Mesodermal cell (in vitro differentiated cells): ENCODE data around the gene ZNF774.
"Not testable (repeated sequence)": the region's sequence is repeated elsewhere in the genome, so short reads cannot be mapped to it uniquely, and the experiment has no call there.

Source experiments
- H3K27ac ChIP-seq: 2 replicates; pipeline ENCODE4 v1.7.0; 2013; ENCODE audit warnings: mild to moderate bottlenecking, low read depth, low read length, moderate library complexity; ENCODE audit not compliant: severe bottlenecking
- H3K36me3 ChIP-seq: 2 replicates; pipeline ENCODE4 v1.7.1; 2013; ENCODE audit warnings: mild to moderate bottlenecking, low read length, moderate library complexity; ENCODE audit not compliant: control insufficient read depth, insufficient read depth
- H3K4me1 ChIP-seq: one replicate; pipeline ENCODE4 v1.7.1; 2013; ENCODE audit warnings: mild to moderate bottlenecking, low read length; ENCODE audit not compliant: insufficient read depth, control insufficient read depth, poor library complexity, severe bottlenecking
- H3K4me3 ChIP-seq: 2 replicates; pipeline ENCODE4 v1.7.0; 2013; ENCODE audit warnings: low read length, control low read depth, mild to moderate bottlenecking; ENCODE audit not compliant: insufficient read depth, poor library complexity, severe bottlenecking; ENCODE audit errors: extremely low read depth
- H3K9me3 ChIP-seq: 2 replicates; pipeline ENCODE4 v1.7.1; 2013; ENCODE audit warnings: mild to moderate bottlenecking, low read length, moderate library complexity; ENCODE audit not compliant: control insufficient read depth
- WGBS, 2 experiments: methylation state at CpG; one replicate each; pipeline ENCODE4 v1.1.5; 2013; ENCODE audit warnings: missing lambda C conversion rate in 2 of 2; ENCODE audit not compliant: insufficient coverage in 2 of 2; 5-methylcytosine and 5-hydroxymethylcytosine counted together

The ZNF774 gene

GRCh38 chr15:90344662-90345061 lies 7.4 kb upstream of the ZNF774 start:
- no peaks in the 10 kb centered on the region for H3K4me1 ChIP-seq
- no peak overlapping the region for H3K4me3 ChIP-seq
- WGBS, 2 experiments, result 100% methylated on average over 1 of the region's 1 CpG; no CpG with 5 or more reads in 1 of the 2 experiments
- H3K27ac ChIP-seq, result no peak overlapping the region
- no peaks in the 10 kb centered on the region for H3K36me3 ChIP-seq
- H3K9me3 ChIP-seq, result no peaks in the 10 kb centered on the region

- Histone ChIP-seq H3K4me3 (no peak overlapping the region), H3K4me1 (no peaks in the 10 kb centered on the region), H3K9me3 (no peaks in the 10 kb centered on the region), H3K36me3 (no peaks in the 10 kb centered on the region), H3K27ac (no peak overlapping the region)
- 37% methylated on average over 2 of the region's 2 CpGs; no CpG with 5 or more reads in 1 of the 2 experiments for WGBS, 2 experiments
Observed at GRCh38 chr15:90345857-90346256, 6.2 kb upstream of the ZNF774 start.

GRCh38 chr15:90347431-90348065 lies 4.5 kb upstream of the ZNF774 start:
- no CpG with 5 or more reads among the region's 1 CpG for WGBS, 2 experiments
- not testable (repeated sequence) for H3K27ac ChIP-seq, H3K36me3 ChIP-seq, H3K9me3 ChIP-seq, H3K4me1 ChIP-seq, H3K4me3 ChIP-seq

GRCh38 chr15:90348456-90348855 lies 3.6 kb upstream of the ZNF774 start:
- no peak overlapping the region for H3K27ac ChIP-seq
- H3K36me3 ChIP-seq, result no peaks in the 10 kb centered on the region
- 84 to 86% methylated on average over 5 of the region's 6 CpGs for WGBS, 2 experiments
- no peaks in the 10 kb centered on the region for H3K9me3 ChIP-seq
- H3K4me1 ChIP-seq, result no peaks in the 10 kb centered on the region
- no peak overlapping the region for H3K4me3 ChIP-seq

GRCh38 chr15:90349072-90349471 lies 3.0 kb upstream of the ZNF774 start:
- Histone ChIP-seq H3K27ac (no peak overlapping the region), H3K36me3 (no peaks in the 10 kb centered on the region), H3K4me1 (no peaks in the 10 kb centered on the region), H3K9me3 (no peaks in the 10 kb centered on the region), H3K4me3 (no peak overlapping the region)
- WGBS, 2 experiments, result 96 to 98% methylated on average over 16 to 21 of the region's 21 CpGs

GRCh38 chr15:90349821-90350220 lies 2.3 kb upstream of the ZNF774 start:
- Histone ChIP-seq H3K4me1 (no peaks in the 10 kb centered on the region), H3K9me3 (no peaks in the 10 kb centered on the region), H3K36me3 (no peaks in the 10 kb centered on the region), H3K27ac (no peak overlapping the region), H3K4me3 (no peak overlapping the region)
- WGBS, 2 experiments, result 84 to 92% methylated on average over 7 to 9 of the region's 9 CpGs

GRCh38 chr15:90351479-90352106 lies 491 bp upstream of the ZNF774 start:
- no peaks in the 10 kb centered on the region for H3K9me3 ChIP-seq
- peak overlapping the region; percentile 75 for H3K4me3 ChIP-seq
- no peaks in the 10 kb centered on the region for H3K36me3 ChIP-seq
- 29 to 36% methylated on average over 22 to 24 of the region's 25 CpGs for WGBS, 2 experiments
- H3K4me1 ChIP-seq, result no peaks in the 10 kb centered on the region
- no peak overlapping the region for H3K27ac ChIP-seq

GRCh38 chr15:90354986-90355385 lies 2.9 kb downstream of the ZNF774 start:
- Histone ChIP-seq H3K9me3 (no peaks in the 10 kb centered on the region), H3K27ac (no peak overlapping the region), H3K36me3 (no peaks in the 10 kb centered on the region), H3K4me3 (no peak overlapping the region), H3K4me1 (peaks cover 7% of the 10 kb centered on the region)
- WGBS, 2 experiments, result 81 to 93% methylated on average over 2 of the region's 2 CpGs

GRCh38 chr15:90358124-90359033 lies 6.3 kb downstream of the ZNF774 start:
- peaks cover 21% of the 10 kb centered on the region for H3K4me1 ChIP-seq
- no peak overlapping the region for H3K4me3 ChIP-seq
- H3K36me3 ChIP-seq, result no peaks in the 10 kb centered on the region
- peak overlapping the region; percentile 25 for H3K27ac ChIP-seq
- 88 to 92% methylated on average over 4 to 5 of the region's 8 CpGs for WGBS, 2 experiments
- H3K9me3 ChIP-seq, result no peaks in the 10 kb centered on the region

GRCh38 chr15:90360746-90361145 lies 8.7 kb downstream of the ZNF774 start:
- Histone ChIP-seq H3K9me3 (no peaks in the 10 kb centered on the region), H3K36me3 (no peaks in the 10 kb centered on the region), H3K27ac (no peak overlapping the region), H3K4me3 (no peak overlapping the region), H3K4me1 (peaks cover 25% of the 10 kb centered on the region)
- 89 to 91% methylated on average over 13 of the region's 14 CpGs for WGBS, 2 experiments

GRCh38 chr15:90362936-90363212 lies 10.8 kb downstream of the ZNF774 start:
- Histone ChIP-seq H3K36me3 (no peaks in the 10 kb centered on the region), H3K4me3 (no peak overlapping the region), H3K9me3 (no peaks in the 10 kb centered on the region), H3K27ac (peak overlapping the region; percentile 85), H3K4me1 (peaks cover 25% of the 10 kb centered on the region)
- WGBS, 2 experiments, result 50 to 80% methylated on average over 1 of the region's 2 CpGs
